Endometrial microvascular endothelial cells (primary cell): ENCODE data around the gene ZNF226. TPM values are rescaled to one million over a fixed set of nuclear protein-coding genes. Genes with fewer than 3 reads are reported as not detected.
"Not testable (repeated sequence)": the region's sequence is repeated elsewhere in the genome, so short reads cannot be mapped to it uniquely, and the experiment has no call there.

Experiments used
- in situ Hi-C: cut with HindIII; loops from 2 replicates; pipeline ENCODE4 v1.10.0; 2017; ENCODE audit warnings: low sequenced_read_pairs, low pct_unique_long_range_greater_than_20kb; ENCODE audit errors: inconsistent ontology term
- total RNA-seq: library from RNA; depleted of rRNA; stranded (reverse); fragments of >200 nt; gene quantifications from one replicate; pipeline ENCODE4 v1.2.3, GENCODE V29; 2015; ENCODE audit errors: inconsistent ontology term

The ZNF226 gene
- total RNA-seq, 1 donor from 2014 or later: 26.7 TPM

DNA sequence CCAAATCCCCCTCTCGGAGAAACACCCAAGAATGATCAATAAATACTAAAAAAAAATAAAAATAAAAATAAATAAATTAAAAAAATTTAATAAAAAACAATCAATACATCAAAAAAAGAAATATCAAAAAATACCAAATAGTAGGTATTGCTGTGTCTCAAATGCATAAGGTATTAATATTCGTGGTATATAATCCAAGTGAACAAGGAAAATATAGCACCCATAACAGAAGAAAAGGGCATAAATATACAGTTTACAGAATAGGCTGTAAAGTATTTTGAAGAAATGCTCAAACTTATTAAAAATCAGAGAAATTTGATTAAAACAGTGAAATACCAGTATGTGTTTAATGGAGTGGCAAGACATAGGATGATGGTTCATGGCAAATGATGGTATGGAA lies 39.9 kb downstream of the ZNF226 start:
- in situ Hi-C loops: no loop called here

DNA sequence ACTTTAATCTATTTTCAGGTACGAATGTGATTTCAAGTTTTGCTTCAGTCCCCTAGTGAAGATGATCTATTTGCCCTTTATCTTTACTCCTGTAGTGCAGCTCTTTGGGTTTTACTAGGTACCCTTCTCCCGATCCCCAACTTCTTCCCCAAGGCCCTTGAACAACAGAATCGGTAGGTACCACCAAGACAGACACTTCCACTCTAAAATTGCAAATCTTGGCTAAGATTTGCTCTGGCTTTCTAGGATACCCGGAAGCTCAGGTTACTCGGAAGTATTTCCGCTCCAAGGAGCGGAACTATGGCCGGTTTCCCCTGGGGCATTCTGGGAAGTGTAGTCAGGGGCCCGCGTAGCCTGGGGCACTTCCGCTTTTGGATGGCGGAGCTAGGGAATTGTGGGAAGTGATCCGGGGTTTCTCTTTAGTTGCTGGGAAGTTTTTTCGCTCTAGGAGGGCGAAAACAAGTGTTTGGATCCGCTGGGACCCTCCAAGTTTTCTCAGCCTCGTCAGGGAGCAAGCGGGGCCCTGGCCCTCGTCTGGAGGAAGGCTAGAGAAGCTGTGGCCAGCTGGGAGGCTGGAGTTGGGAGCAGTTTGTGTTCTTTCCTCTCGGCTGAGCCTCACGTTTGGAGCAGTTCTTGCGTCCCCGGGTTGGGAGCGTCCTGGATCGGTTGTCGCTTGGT lies 42.4 kb downstream of the ZNF226 start:
- in situ Hi-C loops: no loop called here

- in situ Hi-C loops: no loop called here
These were observed 47.5 kb downstream of the ZNF226 start, which contains the start of gene ZNF227 for GRCh38 chr19:44212250-44212865. ZNF227 (plus strand) TSS chr19:44212532; CDS start chr19:44217793, 5,261 bp downstream.

DNA sequence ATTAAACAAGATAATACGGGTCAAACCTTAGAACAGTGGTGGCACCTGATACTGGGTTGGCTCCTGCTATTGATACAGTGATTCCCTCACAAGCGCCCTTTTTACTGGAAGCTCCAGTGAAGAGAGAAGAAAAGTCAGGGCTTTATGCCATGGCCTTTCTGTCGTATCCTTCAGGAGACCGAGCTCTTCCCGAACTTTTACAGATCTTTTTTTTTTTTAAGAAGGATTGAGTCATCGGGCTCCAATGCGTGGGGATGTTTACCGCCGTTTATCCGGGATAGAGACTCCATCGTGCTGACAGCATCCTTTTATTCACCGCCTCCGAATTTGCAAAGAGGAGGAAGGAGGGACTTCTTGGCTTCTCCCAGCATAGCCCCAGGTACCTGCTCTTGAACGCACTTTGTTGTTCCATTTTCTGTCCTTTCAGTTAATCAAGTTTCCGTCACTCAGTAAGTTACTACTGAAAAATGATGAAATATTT lies 48.0 kb downstream of the ZNF226 start:
- in situ Hi-C loops: no loop called here

DNA sequence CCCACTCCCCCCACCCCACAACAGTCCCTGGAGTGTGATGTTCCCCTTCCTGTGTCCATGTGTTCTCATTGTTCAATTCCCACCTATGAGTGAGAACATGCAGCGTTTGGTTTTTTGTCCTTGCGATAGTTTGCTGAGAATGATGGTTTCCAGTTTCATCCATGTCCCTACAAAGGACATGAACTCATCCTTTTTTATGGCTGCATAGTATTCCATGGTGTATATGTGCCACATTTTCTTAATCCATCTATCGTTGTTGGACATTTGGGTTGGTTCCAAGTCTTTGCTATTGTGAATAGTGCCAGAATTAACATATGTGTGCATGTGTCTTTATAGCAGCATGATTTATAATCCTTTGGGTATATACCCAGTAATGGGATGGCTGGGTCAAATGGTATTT lies 55.0 kb downstream of the ZNF226 start:
- in situ Hi-C loops: not testable (repeated sequence)

- in situ Hi-C loops: not testable (repeated sequence)
These were observed 55.9 kb downstream of the ZNF226 start for GRCh38 chr19:44220761-44221160.

GRCh38 chr19:44221291-44221690 lies 56.4 kb downstream of the ZNF226 start:
- in situ Hi-C loops: not testable (repeated sequence)

Other genes starting within 250 kb of the ZNF226 start
- 10.5 TPM for gene ZNF45, start 229.8 kb upstream of the ZNF226 start, total RNA-seq
- gene ZNF221, start 213.9 kb upstream of the ZNF226 start, total RNA-seq: 1.2 TPM
- 3.7 TPM for gene ZNF155, start 180.9 kb upstream of the ZNF226 start, total RNA-seq
- 2.0 TPM for gene ZNF230, start 162.1 kb upstream of the ZNF226 start, total RNA-seq
- gene ZNF222, start 139.7 kb upstream of the ZNF226 start, total RNA-seq: 0.56 TPM
- 10.2 TPM for gene ZNF223, start 113.1 kb upstream of the ZNF226 start, total RNA-seq
- gene ZNF284, start 92.9 kb upstream of the ZNF226 start, total RNA-seq: 0.93 TPM
- 6.5 TPM for gene ZNF224, start 70.7 kb upstream of the ZNF226 start, total RNA-seq
- gene ZNF225, start 51.7 kb upstream of the ZNF226 start, total RNA-seq: 1.6 TPM
- 4.0 TPM for gene ZNF234, start 23.5 kb upstream of the ZNF226 start, total RNA-seq
- 11.8 TPM for gene ZNF227, start 47.4 kb downstream of the ZNF226 start, total RNA-seq
- 0.09 TPM for gene ZNF233, start 94.8 kb downstream of the ZNF226 start, total RNA-seq
- gene ZNF235, start 139.9 kb downstream of the ZNF226 start, total RNA-seq: 1.4 TPM
- gene ZNF112, start 191.6 kb downstream of the ZNF226 start, total RNA-seq: 2.2 TPM
- 2.1 TPM for gene ZNF285, start 236.5 kb downstream of the ZNF226 start, total RNA-seq